ENCODE results near the gene LRGUK.
A peak's percentile ranks its signal among the peaks of the same experiment; 100 is the strongest.

The LRGUK gene

GRCh38 chr7:134126596-134126965 is 559 bp upstream of the LRGUK start:
- no peak for DNase-seq

- no peak for DNase-seq
Observed at GRCh38 chr7:134128829-134129228, 1.7 kb downstream of the LRGUK start.

GRCh38 chr7:134129856-134130523 is 2.9 kb downstream of the LRGUK start:
- DNase-seq, result no peak

- no peak for DNase-seq
Observed at GRCh38 chr7:134134004-134134403, 6.9 kb downstream of the LRGUK start.

- no peak for DNase-seq
Observed at GRCh38 chr7:134140889-134141867, 14.0 kb downstream of the LRGUK start.

- DNase-seq, result no peak
Observed at GRCh38 chr7:134141868-134142264, 14.7 kb downstream of the LRGUK start.

- no peak for DNase-seq
Observed at GRCh38 chr7:134153493-134154136, 26.5 kb downstream of the LRGUK start.

GRCh38 chr7:134154581-134155130 is 27.5 kb downstream of the LRGUK start:
- no peak for DNase-seq

GRCh38 chr7:134155206-134155605 is 28.1 kb downstream of the LRGUK start:
- no peak for DNase-seq

GRCh38 chr7:134155871-134156270 is 28.7 kb downstream of the LRGUK start:
- no peak for DNase-seq

GRCh38 chr7:134165252-134165651 is 38.1 kb downstream of the LRGUK start:
- DNase-seq, result no peak

GRCh38 chr7:134167250-134167649 is 40.1 kb downstream of the LRGUK start:
- DNase-seq, result no peak

GRCh38 chr7:134167841-134168240 is 40.7 kb downstream of the LRGUK start:
- DNase-seq, result no peak

- peak; percentile 1 for DNase-seq
Observed at GRCh38 chr7:134174795-134175261, 47.7 kb downstream of the LRGUK start.

- no peak for DNase-seq
Observed at GRCh38 chr7:134175334-134176036, 48.3 kb downstream of the LRGUK start.

GRCh38 chr7:134176037-134176350 is 48.9 kb downstream of the LRGUK start:
- DNase-seq, result no peak

- no peak for DNase-seq
Observed at GRCh38 chr7:134179036-134180011, 52.2 kb downstream of the LRGUK start.

GRCh38 chr7:134180376-134180775 is 53.2 kb downstream of the LRGUK start:
- no peak for DNase-seq

GRCh38 chr7:134182078-134182477 is 54.9 kb downstream of the LRGUK start:
- DNase-seq, result no peak

GRCh38 chr7:134184767-134185166 is 57.6 kb downstream of the LRGUK start:
- DNase-seq, result peak; percentile 6

GRCh38 chr7:134186027-134186426 is 58.9 kb downstream of the LRGUK start:
- no peak for DNase-seq

Measured in GDM1 (cell line).